SHP77 treated with DMSO at 0.1 percent for 48 hours (cell line): ENCODE data around the gene TAC3.
"Not testable (repeated sequence)": the region's sequence is repeated elsewhere in the genome, so short reads cannot be mapped to it uniquely, and the experiment has no call there.

Experiments used
- DNase-seq: peaks from one replicate; lab custom pipeline; 2025; lab: John Stamatoyannopoulos, UW

TAC3 gene

DNA sequence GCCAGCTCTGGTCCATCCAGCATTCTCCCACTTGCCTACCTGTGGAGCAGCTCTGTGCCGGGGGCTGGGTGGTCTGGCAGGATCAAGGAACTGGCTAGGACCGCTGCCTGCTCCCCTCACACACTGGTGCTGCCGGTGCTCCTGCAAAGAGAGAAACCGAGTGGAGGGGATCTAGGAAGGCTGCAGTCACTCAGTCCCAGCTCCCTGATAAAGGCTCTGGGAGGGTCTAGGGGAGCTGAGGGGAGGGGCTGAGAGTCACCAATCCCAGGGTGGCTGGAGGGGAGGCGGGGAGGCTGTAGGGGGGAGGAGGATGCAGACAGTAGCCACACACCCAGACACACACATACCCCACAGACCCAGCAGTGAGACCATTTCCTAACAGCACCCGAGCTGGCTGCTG, at the start of gene TAC3:
TAC3 (minus strand) TSS at position 182 of the 400 bp plus-strand sequence. CDS start 732 bp downstream, outside the sequence.
- DNase-seq, result no peak

DNA sequence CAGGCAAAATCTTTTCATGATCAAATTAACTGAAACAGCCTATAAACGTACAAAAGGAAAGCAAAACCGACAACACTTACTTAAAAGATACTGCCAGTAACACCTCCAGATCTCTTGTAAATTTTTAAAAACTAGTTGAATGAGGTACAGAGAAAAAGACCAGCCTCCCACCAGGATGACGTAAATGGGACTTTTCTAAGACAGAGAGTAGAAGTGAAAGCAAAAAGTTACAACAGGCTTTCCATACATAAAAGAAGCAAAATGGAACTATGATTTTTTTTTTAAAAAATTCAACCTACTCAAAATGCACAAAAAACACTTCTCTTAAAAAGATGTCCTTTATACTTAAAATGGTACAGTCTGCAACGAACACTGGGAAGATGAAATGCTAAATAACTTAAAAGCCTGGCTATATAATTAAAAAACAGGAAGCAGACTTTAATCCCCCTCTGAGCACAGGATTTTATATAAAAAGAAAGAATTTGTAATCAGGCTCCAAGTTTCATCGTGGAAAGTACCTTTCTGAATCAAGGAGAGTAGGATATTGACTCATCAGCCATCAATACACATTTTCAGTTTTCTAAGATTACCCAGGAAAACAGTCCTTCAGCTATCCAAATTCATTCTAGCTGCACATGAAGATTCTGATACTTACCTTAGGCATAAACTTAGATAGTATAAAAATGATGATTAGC, 47.8 kb upstream of the TAC3 start:
- no peak for DNase-seq

DNA sequence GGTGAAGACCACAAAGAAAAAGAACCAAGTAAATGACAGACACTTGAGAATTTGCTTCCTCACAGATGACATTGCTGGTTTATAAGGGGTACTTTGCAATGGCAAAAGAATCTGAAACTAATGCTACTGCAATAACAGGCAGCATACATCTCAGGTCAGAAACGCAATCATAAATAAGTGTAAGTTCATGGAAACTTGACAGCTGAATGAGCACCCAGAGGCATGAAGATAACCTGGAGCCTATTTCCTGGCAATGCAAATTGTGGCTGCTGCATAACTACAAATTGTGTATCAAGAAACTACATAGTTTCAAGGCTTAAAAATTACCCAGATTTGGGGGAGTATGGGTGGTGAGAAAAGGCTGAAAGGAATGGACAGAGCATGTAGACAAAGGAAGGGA, 42.1 kb upstream of the TAC3 start:
- DNase-seq, result no peak

DNA sequence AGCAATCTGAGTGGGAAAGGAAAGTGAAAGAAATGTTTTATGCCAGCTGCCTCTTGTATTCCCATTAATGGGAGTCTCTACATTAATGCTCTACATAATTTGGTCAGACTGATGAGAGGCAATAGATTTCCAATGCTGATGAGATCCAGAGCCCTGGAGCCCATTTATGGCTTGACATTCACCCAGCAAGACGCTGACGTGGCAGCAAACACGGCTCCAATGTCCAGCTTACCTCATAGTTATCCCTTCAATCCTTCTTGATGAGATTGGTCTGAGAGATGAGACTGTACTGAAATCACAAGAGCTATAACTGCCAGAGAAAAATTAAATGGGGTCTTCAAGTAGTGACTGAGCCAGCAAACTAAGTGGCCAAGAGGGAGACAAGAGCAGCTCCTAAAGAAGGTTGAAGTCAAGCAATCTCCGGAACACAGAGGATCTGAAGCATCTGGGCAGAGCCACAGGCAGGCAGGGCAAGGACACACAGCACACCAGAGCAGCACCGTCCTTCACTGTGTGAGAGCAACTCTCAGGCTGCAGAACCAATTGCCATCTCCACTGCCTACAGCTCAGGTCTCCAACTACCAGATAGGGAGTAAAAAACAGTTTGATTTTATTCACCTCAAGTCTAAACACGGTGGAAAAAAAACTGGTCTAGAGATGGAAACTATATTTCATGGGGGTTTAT, 40.9 kb upstream of the TAC3 start:
- no peak for DNase-seq

DNA sequence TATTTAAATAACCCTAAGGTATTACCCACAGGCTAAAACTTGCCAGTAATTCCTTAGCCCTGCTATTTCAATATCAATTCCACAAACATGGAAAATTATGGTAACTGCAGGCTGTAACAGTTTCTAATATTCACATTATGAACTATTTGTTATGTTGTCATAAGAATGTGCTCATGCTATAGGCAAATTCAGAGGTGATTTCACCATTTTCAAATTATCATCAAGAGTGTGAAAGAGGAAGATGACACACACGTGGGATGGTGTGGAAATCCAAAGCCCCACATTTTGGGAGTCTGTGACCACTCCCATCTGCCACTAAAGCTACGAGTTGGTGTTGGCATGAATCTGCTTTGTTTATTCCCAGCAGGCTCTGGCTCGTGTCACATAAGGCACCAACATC, 39.5 kb upstream of the TAC3 start:
- DNase-seq, result no peak

DNA sequence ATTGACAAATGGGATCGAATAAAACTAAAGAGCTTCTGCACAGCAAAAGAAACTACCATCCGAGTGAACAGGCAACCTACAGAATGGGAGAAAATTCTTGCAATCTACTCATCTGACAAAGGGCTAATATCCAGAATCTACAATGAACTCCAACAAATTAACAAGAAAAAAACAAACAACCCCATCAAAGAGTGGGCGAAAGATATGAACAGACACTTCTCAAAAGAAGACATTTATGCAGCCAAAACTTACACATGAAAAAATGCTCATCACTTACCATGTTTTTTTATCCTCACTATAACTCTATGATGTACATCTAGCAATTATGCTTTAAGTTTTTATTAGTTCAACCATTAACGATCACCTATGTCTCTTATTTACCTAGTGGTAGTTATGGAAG, 37.6 kb upstream of the TAC3 start:
- DNase-seq, result not testable (repeated sequence)

DNA sequence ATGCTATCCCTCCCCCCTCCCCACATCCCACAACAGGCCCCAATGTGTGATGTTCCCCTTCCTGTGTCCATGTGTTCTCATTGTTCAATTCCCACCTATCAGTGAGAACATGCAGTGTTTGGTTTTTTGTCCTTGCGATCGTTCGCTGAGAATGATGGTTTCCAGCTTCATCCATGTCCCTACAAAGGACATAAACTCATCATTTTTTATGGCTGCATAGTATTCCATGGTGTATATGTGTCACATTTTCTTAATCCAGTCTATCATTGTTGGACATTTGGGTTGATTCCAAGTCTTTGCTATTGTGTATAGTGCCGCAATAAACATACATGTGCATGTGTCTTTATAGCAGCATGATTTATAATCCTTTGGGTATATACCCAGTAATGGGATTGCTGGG, 36.8 kb upstream of the TAC3 start:
- not testable (repeated sequence) for DNase-seq

DNA sequence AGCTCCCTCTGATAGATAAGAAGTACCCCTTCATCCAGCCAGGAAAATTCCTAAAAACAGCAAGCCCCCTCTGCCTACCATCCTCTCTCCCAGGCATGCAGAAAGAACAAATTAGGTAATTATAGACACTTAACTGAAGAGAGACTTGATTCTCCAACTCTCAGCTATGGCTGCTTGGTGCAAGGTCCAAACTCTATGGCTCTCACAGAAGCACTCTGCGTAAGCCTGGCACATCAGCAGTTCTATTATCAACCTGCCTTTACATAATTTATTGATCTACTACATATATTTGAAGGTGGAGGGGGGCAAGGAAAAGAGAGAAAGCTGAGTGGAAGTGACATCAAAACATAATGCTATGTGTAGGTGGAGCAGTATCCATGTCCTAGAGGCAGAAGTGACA, 34.7 kb upstream of the TAC3 start:
- no peak for DNase-seq

DNA sequence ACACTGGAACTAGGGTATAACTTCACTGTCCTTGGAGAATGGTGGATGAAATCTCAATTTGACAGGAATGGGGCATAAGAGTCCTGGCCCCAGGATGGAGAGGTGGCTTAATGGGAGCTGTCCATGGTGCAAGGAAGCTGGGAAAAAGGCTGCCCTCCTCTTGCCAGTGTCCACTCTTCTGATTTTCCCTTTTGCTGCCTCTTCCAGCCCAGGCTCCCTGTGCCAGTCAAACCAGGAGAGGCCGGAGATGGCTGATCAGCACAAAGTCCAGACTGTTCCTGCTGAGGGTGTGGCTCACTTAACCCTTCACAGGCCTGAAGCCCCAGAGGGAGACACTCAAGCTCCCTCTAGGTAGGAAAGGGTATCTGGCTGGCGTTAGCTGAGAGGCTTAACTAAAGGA, 33.6 kb upstream of the TAC3 start, which contains the start of gene MYO1A:
MYO1A (minus strand) TSS at position 240 of the 400 bp plus-strand sequence. CDS start 1,806 bp downstream, outside the sequence.
- DNase-seq, result no peak

DNA sequence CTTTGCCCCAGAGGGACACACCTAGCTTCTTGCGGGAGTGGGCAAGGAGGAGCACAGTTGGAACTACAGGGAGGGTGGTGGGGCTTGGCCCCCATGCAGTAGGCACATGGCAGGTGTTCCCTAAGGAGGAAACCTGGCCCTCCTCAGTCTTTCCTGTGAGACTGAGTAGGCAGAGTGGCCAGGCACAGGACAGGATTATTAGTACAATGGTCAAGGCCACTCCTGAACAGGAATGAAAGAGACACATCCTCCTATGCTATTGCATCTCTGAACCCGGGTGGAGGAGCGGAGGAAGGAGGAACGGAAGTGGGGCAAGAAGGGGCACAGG, 32.8 kb upstream of the TAC3 start:
- no peak for DNase-seq

DNA sequence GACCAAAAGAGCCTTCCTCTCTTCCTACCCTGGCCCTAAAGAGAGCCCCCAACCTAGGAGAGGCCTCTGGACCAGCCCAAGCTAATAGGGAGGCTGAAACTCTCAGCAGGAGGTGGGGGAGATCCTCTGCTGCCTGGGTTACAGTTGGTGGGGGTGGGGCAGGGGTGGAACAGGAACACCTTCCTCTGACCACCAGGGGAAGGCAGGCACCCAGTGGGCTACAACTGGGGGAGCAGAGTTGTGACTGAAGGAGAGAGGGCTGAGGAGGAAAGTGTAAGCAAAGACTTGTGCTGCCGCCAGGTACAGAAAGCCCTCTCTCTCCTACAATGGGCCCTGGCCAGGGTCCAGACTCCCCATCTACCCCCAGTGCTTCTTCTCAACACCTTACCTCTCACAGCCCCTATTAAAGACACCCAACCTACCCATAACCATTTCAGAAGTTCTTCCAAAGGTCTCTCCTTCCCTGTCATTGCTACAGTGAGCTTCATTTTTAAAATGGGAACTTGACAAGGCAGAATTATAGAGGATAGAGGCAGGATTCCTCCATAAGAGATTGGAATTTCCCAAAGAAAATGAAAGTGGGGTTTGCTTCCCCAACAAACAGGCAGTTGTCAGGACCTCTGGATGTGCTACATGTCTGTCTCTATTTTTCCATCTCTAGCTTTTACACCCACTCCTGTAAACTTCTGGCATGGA, 32.2 kb upstream of the TAC3 start:
- no peak for DNase-seq

DNA sequence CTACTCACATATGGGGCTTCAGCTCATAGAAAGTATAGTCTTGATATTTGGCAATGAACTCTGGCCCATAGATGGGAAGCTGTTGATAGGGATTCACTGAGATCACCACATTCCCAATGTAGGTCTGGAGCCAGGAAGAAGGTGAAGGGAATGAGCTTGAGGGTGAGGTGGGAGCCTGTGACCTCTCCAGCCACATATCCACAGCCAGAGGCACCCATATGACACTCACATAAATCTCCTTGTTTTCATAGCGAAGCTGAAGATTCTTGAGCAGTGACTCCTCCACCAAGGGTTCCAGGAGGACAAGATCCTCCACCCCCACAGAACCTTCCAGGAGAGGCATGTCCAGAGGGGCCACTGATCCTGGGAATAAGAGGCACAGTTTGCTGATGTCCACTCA, 31.7 kb upstream of the TAC3 start:
- DNase-seq, result no peak

DNA sequence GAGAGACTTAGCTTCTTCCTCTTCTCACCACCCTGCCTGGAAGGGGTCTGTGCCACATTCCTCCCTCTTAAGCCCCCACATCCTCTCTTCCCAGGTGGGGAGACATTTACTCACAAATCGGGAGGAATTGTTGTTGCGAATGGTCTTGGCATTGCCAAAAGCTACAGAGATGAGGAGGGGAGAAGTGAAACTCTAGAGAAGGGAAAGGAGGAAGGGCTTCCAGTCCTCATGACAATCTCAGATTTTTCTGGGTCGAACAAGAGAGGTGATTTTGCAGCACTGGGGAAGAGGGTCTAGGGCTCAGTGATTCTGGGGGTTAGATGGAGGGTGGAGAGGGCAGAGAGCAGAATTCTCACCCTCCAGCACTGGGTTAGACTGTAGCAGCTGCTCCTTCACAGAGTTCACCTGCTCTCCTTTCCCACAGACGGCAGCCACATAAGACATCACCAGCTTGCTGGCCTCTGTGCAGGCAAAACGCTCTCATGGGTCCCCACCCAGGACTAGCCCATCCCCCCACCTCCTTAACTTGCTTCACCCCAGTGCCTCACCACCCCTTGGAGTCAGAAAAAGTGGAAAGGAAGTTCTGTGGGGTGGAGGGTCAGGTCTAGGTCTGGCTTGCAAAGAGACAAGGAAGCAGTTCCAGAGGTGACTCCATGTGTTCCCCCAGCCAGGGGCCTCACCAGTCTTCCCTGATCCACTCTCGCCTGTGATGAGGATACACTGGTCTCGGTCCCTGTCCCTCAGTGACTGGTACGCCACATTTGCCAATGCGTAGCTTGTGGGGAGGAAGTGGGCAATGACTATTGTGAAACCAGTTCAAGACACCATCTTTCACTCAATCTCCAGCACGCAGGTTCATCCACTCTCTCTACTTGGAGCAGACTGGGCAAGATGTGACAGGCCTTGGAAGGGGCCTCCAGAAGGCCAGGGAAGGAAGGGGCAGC, 30.9 kb upstream of the TAC3 start:
- DNase-seq, result no peak

DNA sequence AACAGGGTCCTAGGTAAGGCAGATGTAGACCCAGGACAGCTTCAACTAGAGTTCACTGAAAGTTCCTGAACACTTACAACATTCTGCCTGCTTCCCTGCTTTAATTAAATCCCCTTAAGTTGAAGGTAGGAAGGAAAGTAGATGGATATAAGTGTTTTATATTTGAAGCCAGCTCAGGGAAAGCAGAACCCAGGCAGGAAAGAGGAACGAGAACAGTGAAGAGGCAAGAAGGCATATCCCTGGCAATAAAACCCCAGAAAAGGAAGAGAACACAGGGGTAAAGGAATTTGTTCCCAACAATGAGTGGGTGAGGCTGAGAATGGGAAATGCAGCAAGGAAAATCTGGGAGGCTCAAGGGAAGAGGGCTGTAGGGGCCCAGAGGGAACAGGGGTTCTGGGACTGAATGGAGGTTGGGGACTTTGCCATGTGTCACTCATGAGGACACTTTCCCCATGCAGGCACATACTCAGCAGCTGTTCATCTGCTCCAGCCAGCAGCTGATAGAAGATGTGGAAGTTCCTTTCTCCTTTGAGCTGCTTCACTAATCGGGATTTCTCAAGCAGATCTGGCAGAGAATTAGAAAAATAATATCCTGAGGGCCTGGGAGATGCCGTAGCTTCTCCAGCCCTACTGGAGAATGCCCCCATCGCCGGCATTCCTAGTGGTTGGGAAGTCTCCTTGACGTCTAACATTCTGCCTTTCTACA, 29.9 kb upstream of the TAC3 start:
- no peak for DNase-seq

DNA sequence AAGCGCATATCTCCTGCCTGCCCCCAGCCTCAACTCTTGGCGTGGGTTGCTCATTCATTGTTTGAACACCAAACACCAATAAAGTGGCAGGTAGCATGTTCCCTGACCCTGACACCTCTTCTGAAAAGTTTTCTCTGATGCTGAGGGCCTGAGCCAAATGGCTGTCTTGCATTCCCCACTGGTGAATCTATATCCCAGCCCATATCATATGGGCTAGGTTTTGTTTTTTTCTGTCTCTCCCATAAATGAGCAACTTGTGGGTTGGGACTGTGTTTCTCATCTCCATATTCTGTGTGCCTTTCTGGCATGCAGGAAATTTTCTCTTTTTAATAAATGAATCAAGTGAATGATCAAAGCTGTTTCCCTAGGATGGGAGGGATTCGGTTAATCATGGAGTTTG, 28.6 kb upstream of the TAC3 start:
- no peak for DNase-seq

DNA sequence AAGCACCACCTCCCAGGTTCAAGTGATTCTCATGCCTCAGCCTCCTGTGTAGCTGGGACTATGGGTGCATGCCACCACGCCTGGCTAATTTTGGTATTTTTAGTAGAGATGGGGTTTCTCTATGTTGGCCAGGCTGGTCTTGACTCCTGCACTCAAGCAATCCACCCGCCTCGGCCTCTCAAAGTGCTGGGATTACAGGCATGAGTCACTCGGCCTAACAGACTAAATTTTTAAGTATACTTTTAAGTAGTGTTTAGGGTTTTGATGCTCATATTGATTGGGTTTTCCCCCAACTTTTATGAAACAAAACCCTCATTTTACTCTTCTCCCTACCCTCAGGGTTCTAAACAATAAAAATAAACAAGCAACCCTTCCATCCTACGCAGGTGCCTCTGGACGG, 28.1 kb upstream of the TAC3 start:
- DNase-seq, result no peak

DNA sequence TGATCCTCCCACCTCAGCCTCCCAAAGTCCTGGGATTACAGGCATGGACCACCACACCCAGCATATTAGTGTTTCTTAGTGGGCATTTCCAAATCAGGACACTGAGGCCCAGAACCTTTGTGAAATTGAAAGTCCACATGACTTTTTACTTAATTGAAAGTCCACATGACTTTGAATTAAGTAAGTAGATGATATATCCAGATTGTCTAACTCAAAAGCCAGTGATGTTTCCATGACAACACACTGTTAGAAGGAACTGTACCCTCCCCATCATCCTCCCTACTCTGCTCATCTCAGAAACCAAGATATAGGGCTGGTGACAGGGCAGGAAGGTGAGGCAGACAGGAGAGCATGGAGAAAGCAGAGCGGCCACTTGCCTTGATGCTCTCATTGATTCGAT, 26.4 kb upstream of the TAC3 start:
- DNase-seq, result no peak

DNA sequence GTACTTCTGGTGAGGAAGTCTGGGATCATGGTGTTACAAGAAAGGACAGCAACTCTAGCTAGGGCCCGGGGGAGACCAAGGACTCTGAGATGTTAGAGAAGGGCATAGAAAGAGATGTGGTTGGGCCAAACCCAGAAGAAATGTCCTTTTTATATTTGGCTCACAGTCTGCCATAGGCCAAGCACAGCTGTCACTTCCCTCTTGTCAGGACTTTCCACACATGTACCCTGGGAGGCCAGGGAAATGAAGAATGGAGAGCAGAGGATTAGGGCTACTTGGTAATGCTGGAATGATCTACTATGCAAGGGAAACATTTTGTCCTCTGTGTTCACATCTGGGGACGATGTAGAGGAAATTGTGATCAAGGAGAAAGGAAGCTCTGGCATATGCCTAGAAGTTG, 24.4 kb upstream of the TAC3 start:
- DNase-seq, result no peak

DNA sequence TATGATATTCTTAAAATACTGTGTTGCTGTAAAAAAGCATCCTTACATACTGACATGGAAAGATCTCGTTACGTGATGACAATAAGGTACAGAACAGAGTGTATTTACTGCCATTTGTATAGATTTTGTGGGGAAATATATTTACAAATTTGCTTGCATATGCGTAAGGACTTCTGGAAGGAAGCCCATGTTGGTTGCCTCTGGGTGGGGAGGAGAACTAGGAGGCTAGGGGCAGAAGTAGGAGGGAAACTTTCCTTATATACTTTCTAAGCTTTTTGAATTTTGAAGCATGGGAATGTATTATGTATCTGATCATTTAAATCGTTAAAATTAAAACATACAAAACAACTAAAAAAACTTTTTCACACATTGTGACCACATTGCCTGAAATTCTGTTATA, 23.9 kb upstream of the TAC3 start:
- no peak for DNase-seq

DNA sequence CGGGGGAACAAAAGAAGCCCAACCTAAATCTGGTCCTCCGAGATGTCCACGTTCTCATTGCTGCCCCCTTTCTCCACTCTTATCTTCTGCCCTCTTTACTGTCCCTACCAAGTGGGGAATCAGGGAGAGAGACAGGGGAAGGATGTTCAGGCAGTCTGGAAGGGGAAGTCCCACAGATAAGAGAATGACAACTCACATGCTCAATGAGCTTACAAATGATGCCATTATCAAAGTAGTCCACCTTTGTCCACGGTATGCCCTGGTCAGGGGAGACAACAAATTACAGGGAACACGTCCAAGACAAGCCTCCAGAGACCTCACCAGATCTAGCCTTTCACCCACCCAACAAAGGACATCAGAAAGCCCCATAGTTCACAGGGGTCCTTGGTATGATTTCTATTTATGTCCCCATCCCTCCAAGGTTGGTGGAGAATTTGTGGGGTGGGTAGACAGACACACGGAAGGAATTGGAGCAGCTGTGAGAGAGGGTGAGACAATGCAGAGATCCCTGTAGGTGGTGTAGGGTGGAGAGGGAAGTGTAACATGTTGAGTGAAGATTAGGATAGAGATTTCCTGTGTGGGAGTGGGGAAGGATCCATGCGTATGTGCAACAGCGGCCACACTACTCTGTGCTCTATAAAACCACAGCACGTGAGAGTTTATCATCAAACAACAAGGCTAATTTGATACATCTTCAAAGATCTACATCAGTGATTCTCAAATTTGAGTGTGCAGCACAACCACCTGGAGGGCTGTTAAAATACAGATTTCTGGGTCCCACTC, 22.9 kb upstream of the TAC3 start:
- DNase-seq, result no peak

DNA sequence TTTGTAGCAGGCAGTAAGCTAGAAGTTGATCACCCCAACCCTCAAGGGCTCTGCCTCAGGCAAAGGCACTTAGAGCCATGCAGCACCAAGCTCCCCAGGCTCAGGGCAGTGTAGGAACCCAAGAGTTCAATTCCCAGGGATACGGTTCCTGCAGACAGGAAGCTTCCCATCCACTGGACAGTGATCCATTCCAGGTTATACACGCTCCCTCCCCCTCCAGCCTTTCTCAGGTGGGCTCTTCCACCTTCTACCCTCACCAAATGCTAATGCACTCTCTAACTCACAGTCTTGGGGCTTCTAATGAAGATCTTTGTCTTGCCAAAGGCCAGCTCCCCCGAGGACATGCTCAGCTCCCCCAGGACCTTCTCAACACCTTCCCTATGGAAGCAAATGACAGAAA, 20.9 kb upstream of the TAC3 start:
- DNase-seq, result no peak
